Measurements from ENCODE around the gene RDX.

GRCh38 chr11:110158317-110159200 lies 137.9 kb downstream of the RDX start:
- no peak for TF ChIP-seq EP300 (IDR thresholded peaks at IDR 0.05; ENCODE audit: borderline replicate concordance in 1 of 2, control insufficient read depth in 1 of 2, low read depth in 2 of 2, low read length in 2 of 2)
- TF ChIP-seq, protein P1, sequence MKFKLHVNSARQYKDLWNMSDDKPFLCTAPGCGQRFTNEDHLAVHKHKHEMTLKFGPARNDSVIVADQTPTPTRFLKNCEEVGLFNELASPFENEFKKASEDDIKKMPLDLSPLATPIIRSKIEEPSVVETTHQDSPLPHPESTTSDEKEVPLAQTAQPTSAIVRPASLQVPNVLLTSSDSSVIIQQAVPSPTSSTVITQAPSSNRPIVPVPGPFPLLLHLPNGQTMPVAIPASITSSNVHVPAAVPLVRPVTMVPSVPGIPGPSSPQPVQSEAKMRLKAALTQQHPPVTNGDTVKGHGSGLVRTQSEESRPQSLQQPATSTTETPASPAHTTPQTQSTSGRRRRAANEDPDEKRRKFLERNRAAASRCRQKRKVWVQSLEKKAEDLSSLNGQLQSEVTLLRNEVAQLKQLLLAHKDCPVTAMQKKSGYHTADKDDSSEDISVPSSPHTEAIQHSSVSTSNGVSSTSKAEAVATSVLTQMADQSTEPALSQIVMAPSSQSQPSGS (IDR thresholded peaks at IDR 0.05; ENCODE audit: low read length): no peak
- TF ChIP-seq, protein P2, sequence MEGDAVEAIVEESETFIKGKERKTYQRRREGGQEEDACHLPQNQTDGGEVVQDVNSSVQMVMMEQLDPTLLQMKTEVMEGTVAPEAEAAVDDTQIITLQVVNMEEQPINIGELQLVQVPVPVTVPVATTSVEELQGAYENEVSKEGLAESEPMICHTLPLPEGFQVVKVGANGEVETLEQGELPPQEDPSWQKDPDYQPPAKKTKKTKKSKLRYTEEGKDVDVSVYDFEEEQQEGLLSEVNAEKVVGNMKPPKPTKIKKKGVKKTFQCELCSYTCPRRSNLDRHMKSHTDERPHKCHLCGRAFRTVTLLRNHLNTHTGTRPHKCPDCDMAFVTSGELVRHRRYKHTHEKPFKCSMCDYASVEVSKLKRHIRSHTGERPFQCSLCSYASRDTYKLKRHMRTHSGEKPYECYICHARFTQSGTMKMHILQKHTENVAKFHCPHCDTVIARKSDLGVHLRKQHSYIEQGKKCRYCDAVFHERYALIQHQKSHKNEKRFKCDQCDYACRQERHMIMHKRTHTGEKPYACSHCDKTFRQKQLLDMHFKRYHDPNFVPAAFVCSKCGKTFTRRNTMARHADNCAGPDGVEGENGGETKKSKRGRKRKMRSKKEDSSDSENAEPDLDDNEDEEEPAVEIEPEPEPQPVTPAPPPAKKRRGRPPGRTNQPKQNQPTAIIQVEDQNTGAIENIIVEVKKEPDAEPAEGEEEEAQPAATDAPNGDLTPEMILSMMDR (IDR thresholded peaks at IDR 0.05 in 2 of 3, conservative IDR thresholded peaks at IDR 0.05 in 1 of 3; ENCODE audit: control insufficient read depth in 2 of 3, extremely low read depth in 1 of 3, insufficient read depth in 1 of 3, low read depth in 3 of 3, low read length in 3 of 3): no peak
- TF ChIP-seq POLR2A (IDR thresholded peaks at IDR 0.05; ENCODE audit: low read depth, low read length): no peak
- no peak for TF ChIP-seq SIN3A (IDR thresholded peaks at IDR 0.05; ENCODE audit: low read depth, low read length)
- TF ChIP-seq BCL11A (IDR thresholded peaks at IDR 0.05; ENCODE audit: low read depth, low read length): no peak
